Occipital lobe (tissue), 2 donors: ENCODE data around the gene CNTNAP2. TPM values are rescaled to one million over a fixed set of nuclear protein-coding genes. Genes with fewer than 3 reads are reported as not detected.

Experiments used
- DNase-seq: peaks from one replicate; lab custom pipeline; 2025; lab: John Stamatoyannopoulos, UW
- total RNA-seq: library from RNA; depleted of rRNA; stranded (reverse); fragments of >200 nt; gene quantifications from one replicate; pipeline ENCODE4 v1.2.3, GENCODE V29; 2014

Gene CNTNAP2
- total RNA-seq, 1 donor from 2014 or later, result 37.3 TPM

GRCh38 chr7:147635288-147635687 lies 1518.7 kb downstream of the CNTNAP2 start:
- no peak for DNase-seq

- no peak for DNase-seq
These were observed 1520.0 kb downstream of the CNTNAP2 start for GRCh38 chr7:147636553-147636952.

GRCh38 chr7:147638566-147638965 lies 1522.0 kb downstream of the CNTNAP2 start:
- DNase-seq, result no peak

- peak; percentile 14 for DNase-seq
These were observed 1522.4 kb downstream of the CNTNAP2 start for GRCh38 chr7:147639037-147639436.

GRCh38 chr7:147639751-147640150 lies 1523.2 kb downstream of the CNTNAP2 start:
- no peak for DNase-seq

- no peak for DNase-seq
These were observed 1524.2 kb downstream of the CNTNAP2 start for GRCh38 chr7:147640821-147641220.

GRCh38 chr7:147646568-147646967 lies 1530.0 kb downstream of the CNTNAP2 start:
- DNase-seq, result no peak

- no peak for DNase-seq
These were observed 1534.4 kb downstream of the CNTNAP2 start for GRCh38 chr7:147650991-147651390.

GRCh38 chr7:147651601-147652000 lies 1535.0 kb downstream of the CNTNAP2 start:
- no peak for DNase-seq

GRCh38 chr7:147653456-147653855 lies 1536.9 kb downstream of the CNTNAP2 start:
- DNase-seq, result no peak

GRCh38 chr7:147658392-147658967 lies 1541.9 kb downstream of the CNTNAP2 start:
- no peak for DNase-seq

- DNase-seq, result no peak
These were observed 1542.7 kb downstream of the CNTNAP2 start for GRCh38 chr7:147659036-147659995.

- DNase-seq, result no peak
These were observed 1547.9 kb downstream of the CNTNAP2 start for GRCh38 chr7:147664541-147664940.

GRCh38 chr7:147670759-147671158 lies 1554.2 kb downstream of the CNTNAP2 start:
- no peak for DNase-seq

- DNase-seq, result no peak
These were observed 1558.1 kb downstream of the CNTNAP2 start for GRCh38 chr7:147674705-147675104.

- no peak for DNase-seq
These were observed 1562.3 kb downstream of the CNTNAP2 start for GRCh38 chr7:147678943-147679342.

GRCh38 chr7:147681530-147681929 lies 1564.9 kb downstream of the CNTNAP2 start:
- no peak for DNase-seq

- no peak for DNase-seq
These were observed 1584.1 kb downstream of the CNTNAP2 start for GRCh38 chr7:147700702-147701101.

- DNase-seq, result no peak
These were observed 1591.3 kb downstream of the CNTNAP2 start for GRCh38 chr7:147707926-147708325.

GRCh38 chr7:147708871-147709270 lies 1592.3 kb downstream of the CNTNAP2 start:
- no peak for DNase-seq

GRCh38 chr7:147711447-147711846 lies 1594.8 kb downstream of the CNTNAP2 start:
- DNase-seq, result no peak

- no peak for DNase-seq
These were observed 1605.6 kb downstream of the CNTNAP2 start for GRCh38 chr7:147721962-147722830.
